Esophagus muscularis mucosa (tissue), 4 donors: Measurements from ENCODE around the gene HEATR3. TPM values are rescaled to one million over a fixed set of nuclear protein-coding genes. Genes with fewer than 3 reads are reported as not detected.

Experiments
- DNase-seq: peaks from one replicate; pipeline ENCODE4 v3.0.0-alpha.2; 2017; ENCODE audit errors: extremely low spot score
- H3K27ac ChIP-seq, 4 donors: fragments of 200-600 bp; sonication (generic); replicated peaks in 1 of 4; 1 replicate in 3 of 4; 2 replicates in 1 of 4; pipeline ENCODE4 v1.5.1; 2016 to 2019; ENCODE audit warnings: mild to moderate bottlenecking in 1 of 4
- H3K27me3 ChIP-seq, 4 donors: fragments of 200-600 bp; sonication (generic); one replicate each; pipeline versions ENCODE4 v1.5.1 to v1.6.0; 2016 to 2019
- H3K36me3 ChIP-seq, 4 donors: fragments of 200-600 bp; sonication (generic); one replicate each; pipeline ENCODE4 v1.5.1; 2016 to 2019
- H3K4me1 ChIP-seq, 4 donors: fragments of 200-600 bp; sonication (generic); one replicate each; pipeline ENCODE4 v1.5.1; 2016 to 2019
- H3K4me3 ChIP-seq, 4 donors: fragments of 200-600 bp; sonication (generic); 1 replicate in 2 of 4; 2 replicates in 2 of 4; pipeline ENCODE4 v1.5.1; 2016 to 2019; ENCODE audit warnings: mild to moderate bottlenecking in 4 of 4, moderate library complexity in 1 of 4
- H3K9me3 ChIP-seq, 4 donors: fragments of 200-600 bp; sonication (generic); 1 replicate in 3 of 4; 2 replicates in 1 of 4; pipeline ENCODE4 v1.5.1; 2016 to 2019
- EP300 ChIP-seq: sonication (generic); formaldehyde crosslinking; IDR thresholded peaks from one replicate; pipeline ENCODE4 v1.6.1; 2017; ENCODE audit warnings: antibody characterized with exemption
- POLR2A ChIP-seq: fragments of 450-650 bp; IDR thresholded peaks from one replicate; pipeline ENCODE4 v1.6.1; 2017; ENCODE audit warnings: antibody characterized with exemption, moderate library complexity, mild to moderate bottlenecking, low read depth
- POLR2AphosphoS5 ChIP-seq, 2 donors: sonication (generic); formaldehyde crosslinking; IDR thresholded peaks; one replicate each; pipeline ENCODE4 v1.6.1; 2017; ENCODE audit warnings: antibody characterized with exemption in 2 of 2
- WGBS: methylation state at CpG from one replicate; pipeline ENCODE4 v1.1.5; 2018; 5-methylcytosine and 5-hydroxymethylcytosine counted together
- intact Hi-C: fragments of 100-400 bp; cut with DNase I; formaldehyde crosslinking; loops from one replicate; pipeline ENCODE4 v1.15.1; 2023
- total RNA-seq, 4 donors: library from RNA; depleted of rRNA; stranded (reverse); fragments of >200 nt; gene quantifications; one replicate each; pipeline versions ENCODE4 v1.1.0 to v1.2.1, GENCODE V29; 2016
- TF ChIP-seq, protein P1 (sequence below), 3 experiments: fragments of 200-600 bp in 2 of 3; fragments of 450-650 bp in 1 of 3; sonication (generic) in 2 of 3; IDR thresholded peaks; one replicate each; pipeline ENCODE4 v1.5.1; 2017 to 2019; ENCODE audit warnings: antibody characterized with exemption in 3 of 3, mild to moderate bottlenecking in 2 of 3, moderate library complexity in 1 of 3

HEATR3 gene
- total RNA-seq, 4 donors from 2014 or later, result 10.0 to 25.7 (median 12.4) TPM

GRCh38 chr16:50059669-50060068, 6.1 kb upstream of the HEATR3 start:
- H3K9me3 ChIP-seq, result peaks cover 0 to 14% (median 4%) of the 10 kb centered on the region in 4 donors
- no peak overlapping the region for H3K27ac ChIP-seq
- no peaks in the 10 kb centered on the region for H3K4me1 ChIP-seq
- intact Hi-C loops, result loop anchor here (10.0 kb wide), 1 partner anchor 305 kb away; the partner anchor contains the start of gene BRD7
- no peak for DNase-seq
- no peaks in the 10 kb centered on the region for H3K27me3 ChIP-seq
- no peak overlapping the region for H3K4me3 ChIP-seq
- 90% methylated on average over 3 of the region's 3 CpGs for WGBS
- no peaks in the 10 kb centered on the region for H3K36me3 ChIP-seq
- TF ChIP-seq POLR2AphosphoS5 (IDR thresholded peaks at IDR 0.05) (no peak), POLR2A (no peak), EP300 (no peak)
- TF ChIP-seq, protein P1, sequence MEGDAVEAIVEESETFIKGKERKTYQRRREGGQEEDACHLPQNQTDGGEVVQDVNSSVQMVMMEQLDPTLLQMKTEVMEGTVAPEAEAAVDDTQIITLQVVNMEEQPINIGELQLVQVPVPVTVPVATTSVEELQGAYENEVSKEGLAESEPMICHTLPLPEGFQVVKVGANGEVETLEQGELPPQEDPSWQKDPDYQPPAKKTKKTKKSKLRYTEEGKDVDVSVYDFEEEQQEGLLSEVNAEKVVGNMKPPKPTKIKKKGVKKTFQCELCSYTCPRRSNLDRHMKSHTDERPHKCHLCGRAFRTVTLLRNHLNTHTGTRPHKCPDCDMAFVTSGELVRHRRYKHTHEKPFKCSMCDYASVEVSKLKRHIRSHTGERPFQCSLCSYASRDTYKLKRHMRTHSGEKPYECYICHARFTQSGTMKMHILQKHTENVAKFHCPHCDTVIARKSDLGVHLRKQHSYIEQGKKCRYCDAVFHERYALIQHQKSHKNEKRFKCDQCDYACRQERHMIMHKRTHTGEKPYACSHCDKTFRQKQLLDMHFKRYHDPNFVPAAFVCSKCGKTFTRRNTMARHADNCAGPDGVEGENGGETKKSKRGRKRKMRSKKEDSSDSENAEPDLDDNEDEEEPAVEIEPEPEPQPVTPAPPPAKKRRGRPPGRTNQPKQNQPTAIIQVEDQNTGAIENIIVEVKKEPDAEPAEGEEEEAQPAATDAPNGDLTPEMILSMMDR (IDR thresholded peaks at IDR 0.05), result no peak

DNA sequence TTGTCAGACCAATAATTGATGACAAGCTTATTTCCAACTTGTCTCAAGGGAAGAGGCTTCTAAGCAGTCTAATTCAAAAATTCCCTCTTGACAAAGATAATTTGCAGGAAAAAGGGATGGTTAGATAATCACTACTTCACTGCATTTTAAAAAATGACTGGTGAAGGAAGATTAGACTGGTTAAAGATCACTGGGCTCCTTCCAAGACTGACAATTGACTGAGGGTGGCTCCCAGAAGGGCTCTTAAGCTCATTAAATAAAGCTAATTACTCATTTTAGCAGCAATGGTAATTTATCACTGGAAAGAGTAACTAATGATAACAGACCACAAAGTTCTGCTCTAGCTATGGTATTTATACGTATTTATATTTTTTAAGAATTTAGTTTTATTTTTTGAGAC, 4.4 kb upstream of the HEATR3 start:
- Histone ChIP-seq H3K27ac (no peak overlapping the region), H3K36me3 (no peaks in the 10 kb centered on the region), H3K4me3 (no peak overlapping the region), H3K9me3 (peaks cover 0 to 7% (median 3%) of the 10 kb centered on the region in 4 donors), H3K4me1 (peaks cover 0 to 5% (median 4%) of the 10 kb centered on the region in 4 donors), H3K27me3 (no peaks in the 10 kb centered on the region)
- 0% methylated on average over 1 of the region's 1 CpG for WGBS
- intact Hi-C loops, result loop anchor here (10.0 kb wide), 1 partner anchor 303 kb away; the partner anchor contains the start of gene BRD7
- no peak for DNase-seq
- TF ChIP-seq EP300 (no peak), POLR2AphosphoS5 (IDR thresholded peaks at IDR 0.05) (no peak), POLR2A (no peak)
- TF ChIP-seq, protein P1 (IDR thresholded peaks at IDR 0.05), result no peak

- H3K4me1 ChIP-seq, result peaks cover 20 to 39% (median 29%) of the 10 kb centered on the region in 4 donors
- H3K4me3 ChIP-seq, result peak overlapping the region; percentile 87 to 99 (median 96)
- no peaks in the 10 kb centered on the region for H3K9me3 ChIP-seq
- TF ChIP-seq POLR2AphosphoS5 (IDR thresholded peaks at IDR 0.05) (no peak), POLR2A (no peak), EP300 (no peak)
- TF ChIP-seq, protein P1 (IDR thresholded peaks at IDR 0.05), result no peak
- WGBS, result 84% methylated on average over 8 of the region's 8 CpGs
- no peaks in the 10 kb centered on the region for H3K27me3 ChIP-seq
- DNase-seq, result no peak
- peaks cover 0 to 13% (median 11%) of the 10 kb centered on the region in 4 donors for H3K36me3 ChIP-seq
- peak overlapping the region; percentile 95 to 99 (median 98) for H3K27ac ChIP-seq
- intact Hi-C loops, result loop anchor here (5.0 to 10.0 kb wide), 2 partner anchors 87 to 300 kb away; partner anchors contain the start of genes BRD7 and TENT4B
Observed at GRCh38 chr16:50065241-50065623, 538 bp upstream of the HEATR3 start.

DNA sequence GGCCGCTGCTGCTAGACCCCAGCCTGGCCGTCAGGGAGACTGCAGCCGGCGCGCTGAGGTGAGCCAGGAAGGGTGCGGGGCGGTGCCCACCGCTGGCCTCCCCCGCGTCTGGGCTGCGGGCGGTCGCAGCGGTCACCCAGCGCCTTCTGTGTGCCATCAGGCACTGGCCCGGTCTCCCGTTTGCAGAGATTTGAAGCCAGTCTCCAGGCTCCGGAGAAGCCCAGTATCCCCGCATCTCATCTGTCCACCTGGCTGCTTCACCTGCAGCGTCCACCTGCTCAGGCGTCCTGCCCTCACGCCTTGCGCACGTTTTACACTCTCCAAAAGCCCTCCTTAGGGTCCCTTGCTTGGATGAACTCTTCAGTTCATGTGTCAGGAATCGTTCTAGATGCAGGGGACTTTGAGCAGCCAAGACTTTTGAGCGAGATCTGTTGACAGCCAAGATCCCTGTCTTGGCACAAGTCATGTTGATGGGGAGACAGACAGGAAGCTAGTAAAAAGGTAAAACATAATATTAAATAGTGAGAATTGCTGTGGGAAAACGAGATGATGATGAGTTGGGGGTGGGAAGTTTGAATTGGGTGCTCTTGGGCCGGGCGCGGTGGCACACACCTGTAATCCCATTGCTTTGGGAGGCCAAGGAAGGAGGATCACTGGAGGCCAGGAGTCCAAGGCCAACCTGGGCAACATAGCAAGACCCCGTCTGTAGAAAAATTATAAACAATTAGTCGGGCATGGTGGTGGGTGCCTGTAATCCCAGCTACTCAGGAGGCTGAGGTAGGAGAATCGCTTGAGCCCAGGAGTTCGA, 916 bp downstream of the HEATR3 start:
- Histone ChIP-seq H3K9me3 (no peaks in the 10 kb centered on the region), H3K4me1 (peaks cover 20 to 39% (median 29%) of the 10 kb centered on the region in 4 donors), H3K36me3 (peaks cover 4 to 26% (median 22%) of the 10 kb centered on the region in 4 donors), H3K27me3 (no peaks in the 10 kb centered on the region), H3K27ac (peak overlapping the region; percentile 95 to 99 (median 98)), H3K4me3 (peak overlapping the region; percentile 87 to 99 (median 96))
- DNase-seq, result no peak
- TF ChIP-seq EP300 (no peak), POLR2AphosphoS5 (IDR thresholded peaks at IDR 0.05) (no peak), POLR2A (no peak)
- TF ChIP-seq, protein P1 (IDR thresholded peaks at IDR 0.05), result peak in 2 of 3 experiments; percentile 13 to 19
- intact Hi-C loops, result loop anchor here (2.0 to 10.0 kb wide), 4 partner anchors 42 to 298 kb away; partner anchors contain the start of genes BRD7, CNEP1R1 and TENT4B
- 25% methylated on average over 34 of the region's 34 CpGs for WGBS
